ENCODE results near the gene AKT3.

The AKT3 gene

GRCh38 chr1:243730487-243731150 lies 119.4 kb downstream of the AKT3 start:
- no peak for DNase-seq

- DNase-seq, result no peak
Measured at GRCh38 chr1:243729956-243730355, 120.1 kb downstream of the AKT3 start.

- no peak for DNase-seq
Measured at GRCh38 chr1:243727503-243728203, 122.4 kb downstream of the AKT3 start.

GRCh38 chr1:243726806-243727502 lies 123.1 kb downstream of the AKT3 start:
- DNase-seq, result no peak

- no peak for DNase-seq
Measured at GRCh38 chr1:243725846-243726245, 124.2 kb downstream of the AKT3 start.

- DNase-seq, result no peak
Measured at GRCh38 chr1:243725075-243725474, 125.0 kb downstream of the AKT3 start.

GRCh38 chr1:243723458-243724043 lies 126.5 kb downstream of the AKT3 start:
- DNase-seq, result no peak

- DNase-seq, result no peak
Measured at GRCh38 chr1:243723050-243723449, 127.0 kb downstream of the AKT3 start.

- no peak for DNase-seq
Measured at GRCh38 chr1:243719476-243719875, 130.6 kb downstream of the AKT3 start.

GRCh38 chr1:243718893-243719292 lies 131.2 kb downstream of the AKT3 start:
- DNase-seq, result no peak

- no peak for DNase-seq
Measured at GRCh38 chr1:243718022-243718421, 132.0 kb downstream of the AKT3 start.

- no peak for DNase-seq
Measured at GRCh38 chr1:243716906-243717305, 133.1 kb downstream of the AKT3 start.

- DNase-seq, result no peak
Measured at GRCh38 chr1:243715285-243715684, 134.8 kb downstream of the AKT3 start.

GRCh38 chr1:243713470-243714186 lies 136.4 kb downstream of the AKT3 start:
- no peak for DNase-seq

GRCh38 chr1:243712941-243713340 lies 137.1 kb downstream of the AKT3 start:
- DNase-seq, result no peak

- DNase-seq, result no peak
Measured at GRCh38 chr1:243712242-243712641, 137.8 kb downstream of the AKT3 start.

GRCh38 chr1:243710467-243710866 lies 139.6 kb downstream of the AKT3 start:
- DNase-seq, result no peak

- DNase-seq, result no peak
Measured at GRCh38 chr1:243708210-243708609, 141.8 kb downstream of the AKT3 start.

GRCh38 chr1:243706563-243706962 lies 143.5 kb downstream of the AKT3 start:
- no peak for DNase-seq

- no peak for DNase-seq
Measured at GRCh38 chr1:243705585-243705984, 144.5 kb downstream of the AKT3 start.

GRCh38 chr1:243701872-243702271 lies 148.2 kb downstream of the AKT3 start:
- DNase-seq, result no peak

- DNase-seq, result no peak
Measured at GRCh38 chr1:243693800-243694199, 156.2 kb downstream of the AKT3 start.

- no peak for DNase-seq
Measured at GRCh38 chr1:243686159-243686558, 163.9 kb downstream of the AKT3 start.

Measured in islet precursor cell (in vitro differentiated cells).